ENCODE data around the gene PDZD8.

Gene PDZD8

GRCh38 chr10:117268258-117268657, 107.0 kb downstream of the PDZD8 start:
- no peak for DNase-seq (ENCODE audit: low read depth)
- TF ChIP-seq CTCF (IDR thresholded peaks at IDR 0.05; ENCODE audit: low read depth, low read length, missing control alignments) = no peak
- no peak overlapping the region for H3K4me3 ChIP-seq (ENCODE audit: low read depth, low read length)

- no peak overlapping the region for H3K4me3 ChIP-seq (ENCODE audit: low read depth, low read length)
- TF ChIP-seq CTCF (IDR thresholded peaks at IDR 0.05; ENCODE audit: low read depth, low read length, missing control alignments) = no peak
- no peak for DNase-seq (ENCODE audit: low read depth)
Measured at GRCh38 chr10:117266812-117267211, 108.4 kb downstream of the PDZD8 start.

GRCh38 chr10:117266400-117266799, 108.8 kb downstream of the PDZD8 start:
- H3K4me3 ChIP-seq (ENCODE audit: low read depth, low read length) = no peak overlapping the region
- no peak for DNase-seq (ENCODE audit: low read depth)
- no peak for TF ChIP-seq CTCF (IDR thresholded peaks at IDR 0.05; ENCODE audit: low read depth, low read length, missing control alignments)

- DNase-seq (ENCODE audit: low read depth) = no peak
Measured at GRCh38 chr10:117264782-117265181, 110.5 kb downstream of the PDZD8 start.

GRCh38 chr10:117262903-117263293, 112.3 kb downstream of the PDZD8 start:
- no peak for TF ChIP-seq CTCF (IDR thresholded peaks at IDR 0.05; ENCODE audit: low read depth, low read length, missing control alignments)
- DNase-seq (ENCODE audit: low read depth) = no peak
- H3K4me3 ChIP-seq (ENCODE audit: low read depth, low read length) = no peak overlapping the region

More at GRCh38 chr10:117264782-117265181, 110.5 kb downstream of the PDZD8 start:
- no peak overlapping the region for H3K4me3 ChIP-seq (ENCODE audit: low read depth, low read length)
- TF ChIP-seq CTCF (IDR thresholded peaks at IDR 0.05; ENCODE audit: low read depth, low read length, missing control alignments) = no peak

GRCh38 chr10:117262291-117262902, 112.8 kb downstream of the PDZD8 start:
- no peak for TF ChIP-seq CTCF (IDR thresholded peaks at IDR 0.05; ENCODE audit: low read depth, low read length, missing control alignments)
- no peak overlapping the region for H3K4me3 ChIP-seq (ENCODE audit: low read depth, low read length)
- no peak for DNase-seq (ENCODE audit: low read depth)

- DNase-seq (ENCODE audit: low read depth) = no peak
- no peak overlapping the region for H3K4me3 ChIP-seq (ENCODE audit: low read depth, low read length)
- TF ChIP-seq CTCF (IDR thresholded peaks at IDR 0.05; ENCODE audit: low read depth, low read length, missing control alignments) = no peak
Measured at GRCh38 chr10:117261501-117261900, 113.7 kb downstream of the PDZD8 start.
